ENCODE results near the gene ROGDI.

GRCh38 chr16:4826526-4826925 lies 24.1 kb upstream of the ROGDI start:
- no peak for TF ChIP-seq SIN3A (IDR thresholded peaks at IDR 0.05; ENCODE audit: borderline replicate concordance, insufficient read depth, low read length)
- no peak for TF ChIP-seq POLR2AphosphoS5 (IDR thresholded peaks at IDR 0.05; ENCODE audit: low read depth, low read length)

All from PFSK-1 (cell line).